Measurements from ENCODE around the gene ZNF248.
"Not testable (repeated sequence)": the region's sequence is repeated elsewhere in the genome, so short reads cannot be mapped to it uniquely, and the experiment has no call there.

ZNF248 gene

DNA sequence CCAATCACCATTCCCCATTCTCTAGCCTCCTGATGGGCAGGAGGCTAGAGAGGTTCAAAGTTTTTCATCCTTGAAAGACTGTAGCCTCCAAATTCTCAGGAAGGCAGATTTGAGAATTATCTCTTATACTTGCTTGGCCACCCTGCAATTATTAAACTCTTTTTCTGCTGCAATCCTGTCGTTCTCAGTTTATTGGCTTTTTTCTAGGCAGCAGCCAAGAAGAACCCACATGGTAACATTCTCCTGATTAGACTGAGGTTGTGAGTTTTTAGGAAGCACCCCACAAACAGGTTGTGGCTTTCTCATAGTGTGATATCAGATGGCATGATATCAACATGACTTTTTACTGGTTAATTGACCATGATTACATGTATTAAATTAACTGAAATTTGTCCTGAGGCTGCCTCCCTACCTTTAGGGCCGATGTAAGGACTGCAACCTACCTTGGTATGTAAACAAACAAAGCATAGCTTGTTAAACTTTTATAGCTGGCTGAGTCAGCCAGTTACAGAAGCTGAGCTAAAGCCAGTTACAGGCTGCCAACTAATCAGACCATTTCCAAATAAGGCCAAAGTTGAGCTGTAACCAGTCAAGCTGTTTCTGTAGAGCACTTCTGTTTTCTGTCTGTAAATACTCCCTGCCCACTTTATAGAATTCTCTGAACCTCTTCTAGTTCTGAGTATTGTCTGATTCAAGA is 3.2 kb upstream of the ZNF248 start:
- DNase-seq (ENCODE audit: extremely low read depth, low read depth): no peak
- no peak overlapping the region for H3K4me3 ChIP-seq (replicated peaks; ENCODE audit: low read depth, low read length)

DNA sequence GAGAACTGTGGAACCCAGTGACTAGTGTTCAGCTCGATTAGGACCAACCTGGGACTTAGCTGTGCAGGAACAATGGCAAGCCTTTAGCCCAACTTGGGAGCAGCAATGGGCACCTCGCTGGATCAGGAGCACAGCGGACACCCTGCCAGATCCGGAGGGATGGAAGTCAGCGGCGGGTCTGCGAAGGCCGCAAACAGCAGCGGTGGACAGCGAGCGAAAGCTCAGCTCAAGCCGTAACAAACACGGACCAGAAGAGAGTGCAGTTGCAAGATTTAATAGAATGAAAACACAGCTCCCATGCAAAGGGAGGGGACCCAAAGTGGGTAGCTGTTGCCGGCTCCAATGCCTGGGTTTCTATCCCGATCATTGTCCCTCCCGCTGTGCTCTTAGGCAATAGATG is 1.9 kb upstream of the ZNF248 start:
- not testable (repeated sequence) for DNase-seq (ENCODE audit: extremely low read depth, low read depth); H3K4me3 ChIP-seq (replicated peaks; ENCODE audit: low read depth, low read length)

More for the DNA sequence above, 3.2 kb upstream of the ZNF248 start:
- TF ChIP-seq, protein P1, sequence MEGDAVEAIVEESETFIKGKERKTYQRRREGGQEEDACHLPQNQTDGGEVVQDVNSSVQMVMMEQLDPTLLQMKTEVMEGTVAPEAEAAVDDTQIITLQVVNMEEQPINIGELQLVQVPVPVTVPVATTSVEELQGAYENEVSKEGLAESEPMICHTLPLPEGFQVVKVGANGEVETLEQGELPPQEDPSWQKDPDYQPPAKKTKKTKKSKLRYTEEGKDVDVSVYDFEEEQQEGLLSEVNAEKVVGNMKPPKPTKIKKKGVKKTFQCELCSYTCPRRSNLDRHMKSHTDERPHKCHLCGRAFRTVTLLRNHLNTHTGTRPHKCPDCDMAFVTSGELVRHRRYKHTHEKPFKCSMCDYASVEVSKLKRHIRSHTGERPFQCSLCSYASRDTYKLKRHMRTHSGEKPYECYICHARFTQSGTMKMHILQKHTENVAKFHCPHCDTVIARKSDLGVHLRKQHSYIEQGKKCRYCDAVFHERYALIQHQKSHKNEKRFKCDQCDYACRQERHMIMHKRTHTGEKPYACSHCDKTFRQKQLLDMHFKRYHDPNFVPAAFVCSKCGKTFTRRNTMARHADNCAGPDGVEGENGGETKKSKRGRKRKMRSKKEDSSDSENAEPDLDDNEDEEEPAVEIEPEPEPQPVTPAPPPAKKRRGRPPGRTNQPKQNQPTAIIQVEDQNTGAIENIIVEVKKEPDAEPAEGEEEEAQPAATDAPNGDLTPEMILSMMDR (IDR thresholded peaks at IDR 0.05; ENCODE audit: low read depth, low read length, missing control alignments): no peak

DNA sequence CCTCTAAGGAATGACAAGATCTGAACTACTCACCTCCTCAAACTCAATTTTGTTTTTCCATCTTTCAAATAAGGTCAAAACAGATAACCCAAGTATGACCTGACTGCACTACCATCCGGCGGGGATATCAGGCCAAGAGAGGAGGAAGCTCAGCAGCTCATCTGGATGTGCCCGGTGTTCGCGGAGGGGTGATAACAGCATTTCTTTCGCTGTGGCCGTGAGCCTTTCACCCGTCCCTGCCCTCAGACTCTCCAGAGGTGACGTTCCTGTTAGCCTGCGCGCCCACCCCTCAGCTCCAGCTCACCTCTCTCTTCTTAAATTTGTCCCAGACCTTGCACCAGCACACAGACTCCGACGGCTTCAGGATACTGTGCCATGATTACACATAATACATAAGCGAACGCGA is 526 bp downstream of the ZNF248 start:
- TF ChIP-seq, protein P1 (IDR thresholded peaks at IDR 0.05; ENCODE audit: low read depth, low read length, missing control alignments): no peak
- H3K4me3 ChIP-seq (replicated peaks; ENCODE audit: low read depth, low read length): peak overlapping the region; percentile 82
- DNase-seq (ENCODE audit: extremely low read depth, low read depth): no peak

DNA sequence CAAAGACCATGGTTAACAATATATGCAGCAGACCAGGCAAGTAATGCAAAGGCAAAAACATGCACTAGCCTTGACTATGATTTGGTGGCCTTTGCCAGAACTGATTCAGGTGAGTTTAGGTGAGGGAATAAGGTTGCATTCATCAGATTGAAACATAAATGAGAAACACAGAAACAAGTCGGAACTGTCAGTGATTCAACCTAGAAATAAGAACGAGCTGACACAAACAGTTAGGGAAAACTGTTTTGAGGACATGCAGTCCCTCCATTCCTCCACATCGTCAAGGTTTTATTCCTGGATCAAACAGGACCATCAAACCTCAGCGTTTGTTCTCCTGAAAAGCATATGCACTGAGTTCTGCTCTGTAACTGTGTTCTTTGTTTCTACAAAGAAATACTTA is 1.8 kb downstream of the ZNF248 start:
- TF ChIP-seq, protein P1 (IDR thresholded peaks at IDR 0.05; ENCODE audit: low read depth, low read length, missing control alignments): no peak
- no peak for DNase-seq (ENCODE audit: extremely low read depth, low read depth)
- H3K4me3 ChIP-seq (replicated peaks; ENCODE audit: low read depth, low read length): peak overlapping the region; percentile 82

- DNase-seq (ENCODE audit: extremely low read depth, low read depth): no peak
- TF ChIP-seq, protein P1 (IDR thresholded peaks at IDR 0.05; ENCODE audit: low read depth, low read length, missing control alignments): no peak
- H3K4me3 ChIP-seq (replicated peaks; ENCODE audit: low read depth, low read length): no peak overlapping the region
Measured at GRCh38 chr10:37854626-37855025, 2.8 kb downstream of the ZNF248 start.

GRCh38 chr10:37844644-37845043 is 12.8 kb downstream of the ZNF248 start:
- DNase-seq (ENCODE audit: extremely low read depth, low read depth): no peak
- TF ChIP-seq, protein P1 (IDR thresholded peaks at IDR 0.05; ENCODE audit: low read depth, low read length, missing control alignments): no peak
- H3K4me3 ChIP-seq (replicated peaks; ENCODE audit: low read depth, low read length): no peak overlapping the region

GRCh38 chr10:37839243-37839642 is 18.2 kb downstream of the ZNF248 start:
- TF ChIP-seq, protein P1 (IDR thresholded peaks at IDR 0.05; ENCODE audit: low read depth, low read length, missing control alignments): no peak
- DNase-seq (ENCODE audit: extremely low read depth, low read depth): no peak
- no peak overlapping the region for H3K4me3 ChIP-seq (replicated peaks; ENCODE audit: low read depth, low read length)

Measured in HFF-Myc (cell line).